Measurements from ENCODE around the gene SRGN. TPM values are rescaled to one million over a fixed set of nuclear protein-coding genes. Genes with fewer than 3 reads are reported as not detected.

SRGN gene
- total RNA-seq, 4 donors from 2014 or later = 17.2 to 24.9 (median 21.2) TPM

DNA sequence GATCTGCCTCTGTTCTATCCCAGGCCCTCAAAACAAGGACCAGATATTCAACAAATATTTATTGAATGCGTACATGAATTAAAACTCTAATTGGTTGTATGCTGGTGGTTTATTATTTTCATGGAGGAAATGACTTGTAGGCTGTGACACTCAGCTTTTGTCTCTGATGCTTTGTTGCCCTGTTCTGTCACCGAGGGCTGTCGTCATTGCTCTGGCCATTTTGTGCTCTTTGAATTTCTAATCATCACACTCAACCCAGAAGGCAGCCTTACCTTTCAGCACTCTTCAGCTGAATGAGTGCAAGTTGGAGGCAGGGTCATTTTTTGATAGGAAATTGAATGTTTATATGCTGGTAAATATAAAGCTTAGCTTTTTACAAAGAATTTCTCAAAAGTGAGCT lies 14.5 kb downstream of the SRGN start:
- H3K27me3 ChIP-seq = no peaks in the 10 kb centered on the region
- peaks cover 3% of the 10 kb centered on the region for H3K36me3 ChIP-seq
- no peaks in the 10 kb centered on the region for H3K4me1 ChIP-seq
- DNase-seq (ENCODE audit: low spot score in 2 of 2) = peak in 1 of 2 donors; percentile 29
- no peaks in the 10 kb centered on the region for H3K9me3 ChIP-seq
- WGBS = 92% methylated on average over 3 of the region's 3 CpGs
- TF ChIP-seq, protein P1, sequence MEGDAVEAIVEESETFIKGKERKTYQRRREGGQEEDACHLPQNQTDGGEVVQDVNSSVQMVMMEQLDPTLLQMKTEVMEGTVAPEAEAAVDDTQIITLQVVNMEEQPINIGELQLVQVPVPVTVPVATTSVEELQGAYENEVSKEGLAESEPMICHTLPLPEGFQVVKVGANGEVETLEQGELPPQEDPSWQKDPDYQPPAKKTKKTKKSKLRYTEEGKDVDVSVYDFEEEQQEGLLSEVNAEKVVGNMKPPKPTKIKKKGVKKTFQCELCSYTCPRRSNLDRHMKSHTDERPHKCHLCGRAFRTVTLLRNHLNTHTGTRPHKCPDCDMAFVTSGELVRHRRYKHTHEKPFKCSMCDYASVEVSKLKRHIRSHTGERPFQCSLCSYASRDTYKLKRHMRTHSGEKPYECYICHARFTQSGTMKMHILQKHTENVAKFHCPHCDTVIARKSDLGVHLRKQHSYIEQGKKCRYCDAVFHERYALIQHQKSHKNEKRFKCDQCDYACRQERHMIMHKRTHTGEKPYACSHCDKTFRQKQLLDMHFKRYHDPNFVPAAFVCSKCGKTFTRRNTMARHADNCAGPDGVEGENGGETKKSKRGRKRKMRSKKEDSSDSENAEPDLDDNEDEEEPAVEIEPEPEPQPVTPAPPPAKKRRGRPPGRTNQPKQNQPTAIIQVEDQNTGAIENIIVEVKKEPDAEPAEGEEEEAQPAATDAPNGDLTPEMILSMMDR (IDR thresholded peaks at IDR 0.05) = no peak
- TF ChIP-seq POLR2A (IDR thresholded peaks at IDR 0.05) (no peak), EP300 (IDR thresholded peaks at IDR 0.05) (no peak), POLR2AphosphoS5 (IDR thresholded peaks at IDR 0.05) (no peak)
- no peak overlapping the region for H3K27ac ChIP-seq
- H3K4me3 ChIP-seq = no peak overlapping the region

DNA sequence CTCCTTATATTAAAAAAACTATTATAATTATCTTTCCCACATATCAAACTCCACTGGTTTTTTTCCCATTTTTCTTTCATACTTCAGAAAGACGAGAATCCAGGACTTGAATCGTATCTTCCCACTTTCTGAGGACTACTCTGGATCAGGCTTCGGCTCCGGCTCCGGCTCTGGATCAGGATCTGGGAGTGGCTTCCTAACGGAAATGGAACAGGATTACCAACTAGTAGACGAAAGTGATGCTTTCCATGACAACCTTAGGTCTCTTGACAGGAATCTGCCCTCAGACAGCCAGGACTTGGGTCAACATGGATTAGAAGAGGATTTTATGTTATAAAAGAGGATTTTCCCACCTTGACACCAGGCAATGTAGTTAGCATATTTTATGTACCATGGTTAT lies 15.9 kb downstream of the SRGN start:
- Histone ChIP-seq H3K9me3 (no peaks in the 10 kb centered on the region), H3K4me3 (no peak overlapping the region), H3K27ac (no peak overlapping the region), H3K4me1 (no peaks in the 10 kb centered on the region), H3K27me3 (no peaks in the 10 kb centered on the region), H3K36me3 (no peaks in the 10 kb centered on the region)
- 81% methylated on average over 7 of the region's 7 CpGs for WGBS
- DNase-seq (ENCODE audit: low spot score in 2 of 2) = peak in 1 of 2 donors; percentile 67
- TF ChIP-seq POLR2A (IDR thresholded peaks at IDR 0.05) (no peak), POLR2AphosphoS5 (IDR thresholded peaks at IDR 0.05) (no peak), EP300 (IDR thresholded peaks at IDR 0.05) (no peak)
- TF ChIP-seq, protein P1 (IDR thresholded peaks at IDR 0.05) = no peak

DNA sequence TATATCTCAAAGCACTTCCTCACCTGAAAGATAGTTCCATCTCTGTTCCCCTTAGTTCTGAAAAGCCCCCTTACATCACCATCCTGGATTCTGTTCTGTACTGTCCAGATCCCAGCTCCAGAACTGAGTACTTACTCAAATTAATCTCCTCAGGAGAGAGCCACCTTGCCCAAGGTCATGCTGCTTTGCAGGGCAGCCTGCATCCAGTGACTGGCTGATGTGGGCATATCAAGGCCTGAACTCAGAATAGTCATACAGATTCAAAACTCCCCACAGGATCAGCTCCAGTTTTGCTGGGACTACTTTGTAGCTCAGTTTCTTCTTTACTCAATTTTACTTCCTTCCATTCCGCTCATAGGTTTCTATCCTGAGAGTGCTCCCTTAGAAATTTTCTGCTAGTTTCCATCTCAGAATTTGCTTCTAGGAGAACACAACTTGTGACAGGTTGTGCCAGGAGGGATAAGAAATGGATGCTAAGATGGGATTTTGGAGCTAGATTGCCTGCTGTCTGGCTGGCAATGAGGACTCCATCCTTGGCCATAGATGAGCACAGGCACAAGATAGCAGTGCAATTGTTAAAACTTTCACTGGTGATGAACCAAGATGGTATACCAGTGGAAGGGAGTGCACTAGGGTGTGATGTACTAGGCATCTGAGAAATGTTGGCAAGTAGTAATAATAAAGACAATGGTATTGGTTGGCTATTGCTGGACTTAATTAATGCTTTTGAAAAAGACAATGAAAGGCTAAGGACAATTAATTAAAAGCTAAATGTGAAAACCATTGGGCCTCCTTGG lies 17.3 kb downstream of the SRGN start:
- H3K36me3 ChIP-seq = no peaks in the 10 kb centered on the region
- no peaks in the 10 kb centered on the region for H3K4me1 ChIP-seq
- no peak overlapping the region for H3K27ac ChIP-seq
- no peaks in the 10 kb centered on the region for H3K27me3 ChIP-seq
- no peaks in the 10 kb centered on the region for H3K9me3 ChIP-seq
- WGBS = 96% methylated on average over 1 of the region's 1 CpG
- TF ChIP-seq EP300 (IDR thresholded peaks at IDR 0.05) = no peak
- TF ChIP-seq POLR2A (IDR thresholded peaks at IDR 0.05) = no peak
- no peak for TF ChIP-seq POLR2AphosphoS5 (IDR thresholded peaks at IDR 0.05)
- TF ChIP-seq, protein P1 (IDR thresholded peaks at IDR 0.05) = no peak
- no peak for DNase-seq (ENCODE audit: low spot score in 2 of 2)
- no peak overlapping the region for H3K4me3 ChIP-seq

DNA sequence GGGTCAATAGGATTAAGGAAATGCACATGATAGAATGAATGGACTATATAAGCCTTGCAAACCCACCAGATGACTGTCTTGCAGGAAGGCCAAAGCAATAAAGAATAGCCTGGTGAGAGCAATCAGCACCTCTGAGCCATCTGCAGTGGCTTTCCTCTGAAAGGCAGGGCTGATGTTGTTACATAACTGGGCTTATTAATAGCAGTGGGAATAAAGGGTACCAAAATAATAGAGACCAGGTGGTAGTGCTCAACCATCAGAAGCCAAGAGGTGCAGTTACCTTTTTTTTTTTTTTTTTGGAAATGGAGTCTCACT lies 19.2 kb downstream of the SRGN start:
- Histone ChIP-seq H3K9me3 (no peaks in the 10 kb centered on the region), H3K4me3 (no peak overlapping the region), H3K27me3 (no peaks in the 10 kb centered on the region), H3K4me1 (no peaks in the 10 kb centered on the region), H3K27ac (no peak overlapping the region), H3K36me3 (no peaks in the 10 kb centered on the region)
- TF ChIP-seq POLR2AphosphoS5 (IDR thresholded peaks at IDR 0.05) = no peak
- TF ChIP-seq, protein P1 (IDR thresholded peaks at IDR 0.05) = no peak
- no peak for TF ChIP-seq POLR2A (IDR thresholded peaks at IDR 0.05)
- TF ChIP-seq EP300 (IDR thresholded peaks at IDR 0.05) = no peak
- DNase-seq (ENCODE audit: low spot score in 2 of 2) = no peak

DNA sequence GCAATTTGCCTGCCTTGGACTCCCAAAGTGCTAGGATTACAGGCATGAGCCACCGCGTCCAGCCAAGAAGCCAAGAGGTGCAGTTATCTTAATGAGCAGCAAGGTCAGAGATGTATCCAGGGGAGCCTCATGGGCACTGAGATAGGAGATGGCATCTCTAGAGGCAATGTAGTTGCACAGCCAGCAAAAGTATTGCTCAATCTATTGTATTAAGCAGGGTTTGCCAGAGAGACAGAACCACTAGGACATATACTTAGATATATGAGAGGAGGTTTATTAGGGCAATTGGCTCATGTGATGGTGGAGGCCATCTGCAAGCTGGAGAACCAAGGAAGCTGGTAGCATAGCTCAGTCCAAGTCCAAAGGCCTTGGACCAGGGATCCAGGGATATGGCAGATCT lies 19.8 kb downstream of the SRGN start:
- H3K9me3 ChIP-seq = no peaks in the 10 kb centered on the region
- TF ChIP-seq POLR2AphosphoS5 (IDR thresholded peaks at IDR 0.05) (no peak), POLR2A (IDR thresholded peaks at IDR 0.05) (no peak), EP300 (IDR thresholded peaks at IDR 0.05) (no peak)
- TF ChIP-seq, protein P1 (IDR thresholded peaks at IDR 0.05) = no peak
- no peaks in the 10 kb centered on the region for H3K27me3 ChIP-seq
- no peak overlapping the region for H3K27ac ChIP-seq
- DNase-seq (ENCODE audit: low spot score in 2 of 2) = no peak
- 93% methylated on average over 2 of the region's 2 CpGs for WGBS
- no peaks in the 10 kb centered on the region for H3K36me3 ChIP-seq
- H3K4me3 ChIP-seq = no peak overlapping the region
- no peaks in the 10 kb centered on the region for H3K4me1 ChIP-seq

Data from suprapubic skin (tissue), 4 donors.